Hematopoietic multipotent progenitor cell treated with erythropoietin and hydrocortisone succinate and interleukin-3 and kit ligand, for 6 days (in vitro differentiated cells): ENCODE results near the gene POT1.
A peak's percentile ranks its signal among the peaks of the same experiment; 100 is the strongest.
"Not testable (repeated sequence)": the region's sequence is repeated elsewhere in the genome, so short reads cannot be mapped to it uniquely, and the experiment has no call there.

Experiments
- DNase-seq: peaks from one replicate; pipeline ENCODE4 v3.0.0-alpha.2; 2015

The POT1 gene, protein sequence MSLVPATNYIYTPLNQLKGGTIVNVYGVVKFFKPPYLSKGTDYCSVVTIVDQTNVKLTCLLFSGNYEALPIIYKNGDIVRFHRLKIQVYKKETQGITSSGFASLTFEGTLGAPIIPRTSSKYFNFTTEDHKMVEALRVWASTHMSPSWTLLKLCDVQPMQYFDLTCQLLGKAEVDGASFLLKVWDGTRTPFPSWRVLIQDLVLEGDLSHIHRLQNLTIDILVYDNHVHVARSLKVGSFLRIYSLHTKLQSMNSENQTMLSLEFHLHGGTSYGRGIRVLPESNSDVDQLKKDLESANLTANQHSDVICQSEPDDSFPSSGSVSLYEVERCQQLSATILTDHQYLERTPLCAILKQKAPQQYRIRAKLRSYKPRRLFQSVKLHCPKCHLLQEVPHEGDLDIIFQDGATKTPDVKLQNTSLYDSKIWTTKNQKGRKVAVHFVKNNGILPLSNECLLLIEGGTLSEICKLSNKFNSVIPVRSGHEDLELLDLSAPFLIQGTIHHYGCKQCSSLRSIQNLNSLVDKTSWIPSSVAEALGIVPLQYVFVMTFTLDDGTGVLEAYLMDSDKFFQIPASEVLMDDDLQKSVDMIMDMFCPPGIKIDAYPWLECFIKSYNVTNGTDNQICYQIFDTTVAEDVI

DNA sequence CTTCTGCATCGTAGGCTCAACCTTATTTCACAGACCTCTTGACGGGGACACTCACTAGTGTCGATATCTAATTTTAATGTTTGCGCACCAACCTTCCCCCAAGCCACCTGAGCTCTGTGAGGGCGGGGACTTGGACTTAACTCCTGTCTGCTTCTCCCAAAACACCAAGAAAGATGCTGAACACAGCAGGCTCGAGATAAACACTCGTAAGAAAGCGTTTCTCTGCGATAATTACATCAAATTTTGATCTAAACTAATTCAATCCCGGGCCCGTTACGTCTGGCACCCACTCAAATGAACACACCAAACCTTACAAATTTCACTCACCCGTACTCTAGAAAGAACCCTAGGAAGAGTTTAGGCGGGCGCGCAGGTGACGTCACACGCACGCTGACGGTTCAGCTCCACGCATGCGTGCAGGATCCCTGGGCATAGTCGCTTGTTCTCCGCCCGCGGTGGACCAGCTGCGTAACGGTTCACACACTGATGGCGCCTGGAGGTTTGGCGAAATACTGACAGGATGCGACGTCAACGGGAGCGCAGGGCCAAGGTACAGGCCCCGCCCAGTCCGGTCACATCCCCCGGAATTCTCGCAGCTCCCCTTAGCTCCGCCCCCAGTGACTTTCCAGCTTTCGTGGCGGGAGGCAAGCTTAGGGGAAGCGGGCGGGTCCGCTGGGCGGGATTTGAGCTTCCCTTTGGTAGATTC is at the start of gene POT1:
POT1 (minus strand) TSS at position 359 of the 706 bp plus-strand sequence. CDS start 32,652 bp downstream, outside the sequence.
- peak; percentile 99 for DNase-seq

DNA sequence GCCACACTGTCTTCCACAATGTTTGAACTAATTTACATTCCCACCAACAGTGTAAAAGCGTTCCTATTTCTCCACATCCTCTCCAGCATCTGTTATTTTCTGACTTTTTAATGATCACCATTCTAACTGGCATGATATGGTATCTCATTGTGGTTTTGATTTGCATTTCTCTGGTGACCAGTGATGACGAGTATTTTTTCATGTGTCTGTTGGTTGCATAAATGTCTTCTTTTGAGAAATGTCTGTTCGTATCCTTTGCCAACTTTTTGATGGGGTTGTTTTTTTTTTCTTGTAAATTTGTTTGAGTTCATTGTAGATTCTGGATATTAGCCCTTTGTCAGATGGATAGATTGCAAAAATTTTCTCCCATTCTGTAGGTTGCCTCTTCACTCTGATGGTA is 45.5 kb upstream of the POT1 start:
- not testable (repeated sequence) for DNase-seq

DNA sequence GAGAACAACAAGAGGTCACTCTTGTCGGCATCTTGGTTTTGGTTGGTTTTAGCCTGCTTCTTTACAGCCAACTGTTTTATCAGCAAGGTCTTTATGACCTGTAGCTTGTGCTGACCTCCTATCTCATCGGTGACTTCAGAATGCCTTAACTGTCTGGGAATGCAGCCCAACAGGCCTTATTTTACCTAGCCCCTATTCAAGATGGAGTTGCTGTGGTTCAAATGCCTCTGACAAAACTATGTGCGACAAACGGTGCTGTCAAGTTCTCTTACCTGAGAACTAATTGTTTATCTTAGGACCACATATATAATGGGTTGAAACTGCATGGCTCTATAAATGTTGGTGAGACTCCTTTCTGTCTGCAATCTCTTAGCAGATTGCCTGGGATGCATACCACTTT is 35.9 kb upstream of the POT1 start:
- no peak for DNase-seq

DNA sequence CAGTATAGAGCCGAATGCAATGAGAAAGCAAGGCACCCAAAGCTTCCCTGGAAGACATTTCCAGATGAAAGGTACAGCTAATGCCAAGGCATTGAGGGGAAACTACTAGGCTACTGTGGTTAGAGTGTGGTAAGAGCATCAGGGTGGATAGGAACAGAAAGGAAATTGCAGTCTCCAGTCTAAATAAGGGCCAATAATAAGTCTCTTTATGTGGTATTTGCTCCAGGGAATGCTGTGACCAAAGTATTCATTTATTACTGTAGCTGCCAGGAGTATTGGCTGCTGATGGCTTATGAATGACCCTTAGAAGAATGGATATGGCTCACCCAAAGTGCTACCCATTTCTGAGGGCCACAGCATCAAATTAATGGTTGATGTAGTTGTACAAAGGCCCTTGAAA is 30.1 kb upstream of the POT1 start:
- no peak for DNase-seq

DNA sequence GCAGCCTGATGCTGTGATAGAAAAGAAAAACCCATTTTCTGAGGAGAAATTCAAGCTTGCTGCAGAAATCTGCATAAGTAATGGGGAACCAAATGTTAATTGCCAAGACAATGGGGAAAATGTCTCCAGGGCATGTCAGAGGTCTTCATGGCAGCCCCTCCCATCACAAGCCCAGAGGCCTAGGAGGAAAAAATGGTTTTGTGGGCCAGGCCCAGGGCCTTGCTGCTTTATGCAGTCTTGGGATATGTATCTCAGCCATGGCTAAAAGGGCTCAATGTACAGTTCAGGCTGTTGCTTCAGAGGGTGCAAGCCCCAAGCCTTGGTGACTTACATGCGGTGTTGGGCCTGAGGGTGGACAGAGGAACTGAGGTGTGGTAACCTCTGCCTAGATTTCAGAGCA is 28.3 kb upstream of the POT1 start:
- DNase-seq: not testable (repeated sequence)

DNA sequence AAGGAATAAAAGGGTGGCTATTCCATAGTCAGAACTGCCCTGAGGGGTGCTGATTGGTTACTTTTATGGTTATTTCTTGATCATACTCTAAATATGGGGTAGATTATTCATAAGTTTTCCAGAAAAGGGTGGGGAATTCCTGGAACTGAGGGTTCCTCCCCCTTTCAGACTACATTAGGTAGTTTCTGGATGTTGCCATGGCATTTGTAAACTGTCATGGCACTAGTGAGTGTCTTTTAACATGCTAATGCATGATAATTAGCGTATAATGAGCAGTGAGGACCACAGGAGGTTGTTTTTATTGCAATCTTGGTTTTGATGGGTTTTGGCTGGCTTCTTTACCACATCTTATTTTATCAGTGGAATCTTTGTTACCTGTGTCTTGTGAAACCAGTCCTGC is 26.5 kb upstream of the POT1 start:
- no peak for DNase-seq

DNA sequence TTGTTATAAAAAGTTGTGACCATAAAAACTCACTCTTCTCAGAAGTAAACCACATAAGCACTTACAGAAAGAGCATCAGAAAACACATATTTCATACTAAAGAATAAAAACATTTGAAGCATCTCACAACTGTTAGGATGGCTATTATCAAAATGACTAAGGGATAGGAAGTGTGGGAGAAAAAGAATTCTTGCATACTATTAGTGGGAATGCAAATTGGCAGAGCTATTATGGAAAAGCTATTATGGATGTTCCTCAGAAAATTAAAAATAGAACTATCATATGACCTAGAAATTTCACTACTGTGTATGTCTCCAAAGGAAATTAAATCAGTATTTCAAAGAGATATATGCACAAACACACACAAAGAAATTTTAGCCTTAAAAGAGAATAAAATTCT is 25.2 kb upstream of the POT1 start:
- DNase-seq: no peak

DNA sequence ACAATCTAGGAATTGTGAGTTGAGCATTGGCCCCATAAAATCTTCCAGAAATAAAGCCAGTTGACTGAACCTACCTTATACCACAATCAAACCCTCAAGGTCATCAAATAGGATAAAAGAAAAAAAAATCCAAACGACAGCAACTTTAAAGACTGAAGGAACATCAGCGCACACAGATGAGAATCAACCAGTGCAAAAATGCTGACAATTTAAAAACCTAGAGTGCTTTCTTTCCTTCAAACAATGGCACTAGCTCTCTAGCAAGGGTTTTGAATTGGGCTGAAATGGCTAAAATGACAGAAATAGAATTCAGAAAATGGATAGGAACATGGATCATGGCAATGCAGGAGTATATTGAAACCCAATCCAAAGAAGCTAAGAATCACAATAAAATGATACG is 16.1 kb upstream of the POT1 start:
- no peak for DNase-seq

DNA sequence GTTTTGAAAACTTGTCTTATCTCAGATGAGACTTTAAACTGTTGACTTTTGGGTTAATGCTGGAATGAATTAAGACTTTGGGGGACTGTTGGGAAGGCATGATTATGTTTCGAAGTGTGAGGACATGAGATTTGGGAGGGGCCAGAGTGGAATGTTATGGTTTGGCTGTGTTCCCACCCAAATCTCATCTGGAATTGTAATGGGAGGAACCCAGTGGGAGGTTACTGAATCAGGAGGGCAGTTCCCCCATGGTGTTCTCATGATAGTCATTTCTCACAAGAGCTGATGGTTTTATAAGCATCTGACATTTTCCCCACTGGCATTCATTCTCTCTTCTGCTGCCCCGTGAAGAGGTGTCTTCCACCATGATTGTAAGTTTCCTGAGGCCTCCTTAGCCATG is 13.8 kb upstream of the POT1 start:
- DNase-seq: no peak

DNA sequence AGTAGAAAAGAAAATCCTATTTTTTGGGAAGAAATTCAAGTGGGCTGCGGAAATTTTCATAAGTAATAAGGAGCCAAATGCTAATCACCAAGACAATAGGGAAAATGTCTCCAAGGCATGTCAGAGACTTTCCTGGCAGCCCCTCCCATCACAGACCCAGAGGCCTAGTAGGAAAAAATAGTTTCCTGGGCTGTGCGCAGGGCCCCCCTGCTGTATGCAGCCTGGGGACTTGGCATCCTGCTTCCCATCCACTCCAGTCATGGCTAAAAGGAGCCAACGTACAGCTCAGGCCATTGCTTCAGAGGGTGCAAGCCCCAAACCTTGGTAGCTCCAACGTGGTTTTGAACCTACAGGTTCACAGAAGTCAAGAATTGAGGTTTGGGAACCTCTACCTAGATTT is 12.8 kb upstream of the POT1 start:
- no peak for DNase-seq

DNA sequence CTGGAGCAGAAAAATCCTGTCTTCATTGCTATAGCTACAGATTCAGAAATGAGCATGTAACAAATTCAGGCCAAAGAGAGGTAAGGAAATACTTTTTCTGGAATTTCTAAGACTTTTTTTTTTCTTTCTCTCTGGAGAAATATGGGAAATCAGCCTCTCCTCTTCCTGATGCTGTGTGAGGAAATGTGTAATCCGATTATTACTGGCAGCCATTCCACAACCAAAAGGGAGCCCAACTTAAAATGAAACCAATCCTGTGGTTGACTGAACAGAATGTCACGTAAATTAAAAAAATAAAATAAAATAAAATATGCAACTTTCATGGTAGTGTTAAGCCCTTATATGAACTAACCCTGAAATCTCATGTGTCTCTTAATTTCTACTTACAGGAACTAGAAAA is 10.7 kb upstream of the POT1 start:
- no peak for DNase-seq

DNA sequence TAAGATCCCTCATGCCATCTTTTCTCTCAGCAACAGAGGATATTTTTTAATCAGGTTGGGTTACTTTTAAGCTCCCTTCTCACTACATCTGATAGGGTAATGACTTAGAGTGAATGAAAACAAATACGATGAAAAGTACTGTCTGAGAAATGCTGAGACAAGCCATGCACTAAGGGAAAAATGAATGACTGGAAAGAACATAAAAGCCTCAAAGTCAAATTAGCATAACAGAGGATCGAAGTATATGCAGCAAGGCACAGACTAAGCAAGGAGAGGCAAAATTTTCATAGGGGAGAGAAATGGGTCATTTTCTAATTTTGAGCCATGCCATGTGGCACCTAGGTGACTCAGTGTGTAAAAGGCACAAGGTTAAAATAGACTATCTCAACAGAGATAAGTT is 8.5 kb upstream of the POT1 start:
- no peak for DNase-seq

DNA sequence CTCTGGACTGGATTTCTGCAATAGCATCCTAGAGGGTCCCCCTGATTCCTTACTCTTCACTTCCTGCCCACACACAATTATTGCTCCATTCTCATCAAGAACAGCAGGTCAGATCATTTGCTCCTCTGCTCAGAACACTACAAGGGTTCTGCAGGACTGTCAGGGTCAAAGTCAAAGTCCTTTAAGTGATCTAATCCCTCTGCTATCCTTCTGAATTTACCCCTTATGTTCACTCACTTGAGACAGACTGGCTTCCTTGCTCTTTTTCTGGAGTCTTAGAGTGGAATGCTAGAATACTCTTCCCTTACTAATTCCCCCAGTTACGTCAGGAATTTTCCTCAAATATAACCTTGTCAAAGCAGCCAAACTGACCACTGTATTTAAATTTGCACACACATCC is 7.5 kb upstream of the POT1 start:
- DNase-seq: no peak

DNA sequence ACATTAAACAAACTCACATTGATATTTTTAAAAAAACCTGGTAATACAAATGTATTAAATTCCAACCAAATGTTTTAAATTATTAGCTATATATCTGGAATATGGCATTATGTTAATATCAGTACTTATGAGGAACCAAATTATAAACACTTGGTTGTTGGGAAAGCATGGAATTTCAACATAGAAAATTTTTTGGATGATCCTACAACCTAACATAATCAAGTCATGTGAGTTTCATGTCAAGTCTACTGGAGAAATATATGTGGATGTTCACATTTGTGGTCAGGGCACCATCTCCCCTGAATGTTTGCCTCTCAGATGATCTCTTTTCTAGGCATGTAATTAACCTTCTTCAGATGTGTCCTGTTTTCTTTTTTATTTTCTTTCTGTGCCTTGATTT is 5.2 kb upstream of the POT1 start:
- DNase-seq: no peak

DNA sequence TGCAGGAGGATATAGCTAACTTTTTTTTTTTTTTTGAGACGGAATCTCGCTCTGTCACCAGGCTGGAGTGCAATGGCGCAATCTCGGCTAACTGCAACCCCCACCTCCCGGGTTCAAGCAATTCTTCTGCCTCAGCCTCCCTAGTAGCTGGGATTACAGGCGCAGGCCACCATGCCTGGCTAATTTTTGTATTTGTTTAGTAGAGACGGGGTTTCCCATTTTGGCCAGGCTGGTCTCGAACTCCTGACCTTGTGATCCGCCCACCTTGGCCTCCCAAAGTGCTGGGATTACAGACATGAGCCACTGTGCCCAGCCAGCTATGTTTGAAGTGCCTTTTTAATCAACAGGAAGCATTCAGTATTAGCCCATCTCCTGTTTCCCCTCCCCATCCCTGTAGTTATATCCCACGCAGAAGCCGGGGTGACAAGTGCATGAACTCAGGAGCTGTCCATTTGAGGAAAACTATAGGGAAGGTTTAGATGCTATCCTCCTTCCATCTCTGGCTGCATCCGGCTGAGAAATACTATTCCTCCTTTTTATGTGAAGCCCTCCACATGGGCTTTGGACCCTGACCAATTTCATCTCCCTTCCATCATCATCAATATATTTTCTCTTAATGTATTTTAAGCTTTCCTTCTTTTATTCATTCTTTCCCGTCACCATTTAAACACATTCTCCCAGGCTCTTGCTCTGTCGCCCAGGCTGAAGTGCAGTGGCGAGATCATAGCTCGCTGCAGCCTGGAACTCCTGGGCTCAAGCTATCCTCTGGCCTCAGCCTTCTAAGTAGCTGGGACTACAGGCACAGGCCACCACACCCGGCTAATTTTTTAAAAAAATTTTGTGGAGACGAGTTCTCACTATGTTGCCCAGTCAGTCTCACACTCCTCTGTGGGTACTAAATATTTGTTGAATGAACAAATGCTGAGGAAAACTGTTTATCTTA is 1.3 kb upstream of the POT1 start:
- no peak for DNase-seq

DNA sequence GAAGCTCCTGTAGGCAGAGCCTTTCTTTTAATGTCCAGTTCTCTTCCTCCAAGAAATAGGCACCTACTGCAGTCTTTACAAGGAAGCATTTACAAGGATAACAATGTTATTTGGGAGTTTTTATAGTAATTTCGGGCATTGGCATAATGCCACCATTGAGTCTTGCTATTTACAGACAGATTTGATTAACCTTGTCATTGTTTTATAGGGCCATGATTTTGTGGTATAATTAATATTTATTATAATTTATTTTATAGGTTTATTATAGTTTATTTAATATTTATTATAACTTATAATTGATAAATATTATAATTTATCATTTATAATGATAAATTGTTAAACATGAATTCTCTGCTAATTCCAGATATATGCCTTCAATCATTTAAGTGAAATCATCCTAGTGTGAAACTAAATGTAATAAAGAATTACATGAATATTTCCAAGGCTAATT is 573 bp upstream of the POT1 start:
- no peak for DNase-seq

DNA sequence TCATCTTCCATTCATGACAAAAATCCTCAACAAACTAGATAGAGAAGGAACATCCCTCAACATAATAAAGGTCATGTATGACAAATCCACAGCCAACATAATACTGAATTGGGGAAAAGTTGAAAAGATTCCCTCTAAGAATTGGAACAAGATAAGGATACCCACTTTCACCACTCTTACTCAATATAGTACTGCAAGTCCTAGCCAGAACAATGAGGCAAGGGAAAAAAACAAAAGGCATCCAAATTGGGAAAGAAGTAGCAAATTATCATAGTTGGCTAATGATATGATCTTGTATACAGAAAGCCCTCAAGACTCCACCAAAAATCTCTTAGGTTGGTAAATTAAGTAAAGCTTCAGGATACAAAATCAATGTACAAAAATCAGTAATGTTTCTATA is 4.7 kb downstream of the POT1 start:
- DNase-seq: no peak

DNA sequence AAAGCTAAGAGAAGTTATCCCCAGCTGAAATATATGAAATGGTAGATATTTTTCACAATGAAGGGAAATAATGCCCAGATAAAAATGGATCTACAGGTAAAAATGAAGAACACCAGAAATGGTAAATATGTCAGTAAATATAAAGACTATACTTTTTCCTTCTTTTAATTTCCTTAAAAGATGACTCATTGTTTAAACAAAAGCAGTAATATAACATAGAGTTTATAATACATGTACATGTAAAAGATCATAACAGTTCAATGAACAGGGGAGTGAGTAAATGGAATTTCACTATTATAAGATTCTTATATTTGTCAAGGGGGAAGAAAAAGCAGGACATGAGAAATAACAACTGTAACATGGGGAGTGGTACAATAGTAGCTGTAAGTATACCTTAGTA is 7.4 kb downstream of the POT1 start:
- no peak for DNase-seq

DNA sequence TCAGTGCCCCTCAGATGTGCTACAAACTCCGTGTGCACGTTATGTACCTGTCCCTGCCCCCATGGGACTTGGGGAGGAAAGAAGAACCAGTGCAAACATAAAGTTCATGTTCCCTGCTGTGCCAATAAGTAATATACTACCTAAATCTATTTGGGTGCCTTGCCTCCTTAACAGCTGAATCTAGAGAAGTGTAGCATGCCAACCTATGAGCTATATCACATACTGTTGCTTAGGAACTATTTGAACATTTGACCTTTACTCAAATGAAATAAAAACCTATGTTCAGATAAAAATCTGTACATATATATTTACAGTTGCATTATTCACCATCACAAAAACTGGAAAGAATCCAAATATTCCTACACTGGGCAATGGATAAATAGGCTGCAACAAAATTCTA is 9.8 kb downstream of the POT1 start:
- DNase-seq: no peak

DNA sequence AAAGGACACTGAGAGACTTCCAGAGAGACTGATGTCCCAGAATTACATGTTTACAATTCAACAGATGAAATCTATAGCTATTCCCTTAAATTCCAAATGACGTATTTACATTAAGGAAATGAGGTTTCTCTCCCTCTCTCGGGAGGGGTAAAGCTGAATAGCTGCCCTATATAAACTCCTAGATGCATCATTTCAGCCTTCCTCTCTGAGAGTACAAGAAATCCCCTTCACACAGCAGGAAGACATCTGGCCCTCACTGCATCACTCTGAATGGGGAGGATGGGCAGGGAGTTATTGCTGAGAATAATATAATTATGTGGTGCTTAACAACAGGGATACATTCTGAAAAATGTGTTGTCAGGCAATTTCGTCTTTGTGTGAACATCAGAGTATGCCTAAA is 11.0 kb downstream of the POT1 start:
- no peak for DNase-seq

DNA sequence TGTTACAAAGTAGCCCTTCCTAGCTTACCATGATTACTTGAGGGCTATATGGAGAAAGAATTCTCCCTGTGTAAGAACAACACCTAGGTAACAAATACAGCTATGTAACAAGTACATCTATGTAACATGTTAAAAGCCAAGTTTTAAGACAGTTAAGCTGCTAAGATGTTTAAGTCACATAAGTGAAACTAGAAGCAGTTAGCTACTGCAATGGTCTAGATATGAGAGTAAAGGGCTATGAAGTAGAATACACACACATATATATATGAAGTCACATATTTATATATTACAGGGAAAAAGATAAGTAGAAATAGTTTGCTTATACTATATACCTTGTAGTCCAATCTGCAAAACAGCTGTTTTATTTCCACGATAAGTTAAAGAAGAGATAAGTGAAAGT is 14.4 kb downstream of the POT1 start:
- no peak for DNase-seq

DNA sequence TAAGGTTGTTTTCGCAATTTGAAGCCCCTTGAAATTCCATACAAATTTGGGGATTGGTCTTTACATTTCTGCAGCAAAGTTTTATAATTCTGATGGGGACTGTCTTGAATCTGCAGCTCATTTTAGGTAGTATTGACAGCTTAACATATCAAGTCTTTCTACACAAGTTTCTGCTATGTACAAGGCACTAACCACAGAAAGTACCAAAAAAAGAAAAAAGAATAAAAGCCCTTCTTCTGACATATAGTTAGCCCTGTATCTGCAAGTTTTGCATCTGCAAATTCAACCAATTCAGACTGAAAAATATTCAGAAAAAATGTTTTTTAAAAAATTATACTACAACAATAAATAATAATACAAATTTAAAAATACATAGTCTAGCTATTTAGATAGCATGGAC is 15.3 kb downstream of the POT1 start:
- no peak for DNase-seq

DNA sequence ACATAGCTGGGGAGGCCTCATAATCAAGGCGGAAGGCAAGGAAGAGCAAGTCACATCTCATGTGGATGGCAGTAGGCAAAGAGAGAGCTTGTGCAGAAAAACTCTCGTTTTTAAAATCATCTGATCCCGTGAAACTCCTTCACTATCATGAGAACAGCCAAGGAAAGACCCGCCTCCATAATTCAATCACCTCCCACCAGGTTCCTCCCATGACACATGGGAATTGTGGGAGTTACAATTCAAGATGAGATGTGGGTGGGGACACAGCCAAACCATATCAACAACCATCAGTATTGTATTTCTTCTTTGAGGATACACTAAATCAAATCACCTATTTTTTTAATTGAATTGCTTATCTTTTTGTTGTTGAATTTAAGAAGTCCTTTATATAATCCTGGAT is 16.7 kb downstream of the POT1 start:
- DNase-seq: no peak
